ENCODE measurements around the gene SQSTM1.

DNA sequence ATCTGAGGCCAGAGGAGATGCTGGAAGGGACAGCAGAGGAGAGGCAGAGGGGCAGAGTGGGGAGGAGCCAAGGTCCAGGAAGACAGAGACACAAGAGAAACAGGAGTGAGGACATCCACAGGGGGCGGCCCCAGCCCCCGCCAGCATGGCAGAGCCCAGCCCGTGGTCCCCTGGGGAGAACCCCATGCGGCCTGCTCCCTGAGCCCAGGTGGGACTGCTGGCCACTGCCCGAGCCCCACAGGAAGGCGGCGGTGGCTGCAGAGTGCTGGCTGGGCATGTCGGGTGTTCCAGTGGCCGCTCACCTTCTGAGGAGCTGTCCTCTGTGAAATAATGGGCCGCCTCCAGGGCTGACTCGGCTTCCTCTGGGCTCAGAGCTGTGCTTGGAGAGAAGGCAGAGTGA, 46.8 kb downstream of the SQSTM1 start:
- TF ChIP-seq EZH2 (IDR thresholded peaks at IDR 0.05; ENCODE audit: insufficient read depth, poor library complexity, severe bottlenecking) (no peak), EZH2phosphoT487 (IDR thresholded peaks at IDR 0.05; ENCODE audit: insufficient read depth, low read depth) (no peak)

All from GM23248 (cell line).